K562 (cell line): Measurements from ENCODE around the gene CNTD1. TPM values are rescaled to one million over a fixed set of nuclear protein-coding genes. Genes with fewer than 3 reads are reported as not detected.

Experiments used
- BDP1 ChIP-seq: IDR thresholded peaks from 3 replicates; pipeline ENCODE4 v1.6.1; 2011; ENCODE audit not compliant: insufficient read length, insufficient read depth
- CBX3 ChIP-seq, 2 experiments: IDR thresholded peaks; 1 replicate in 1 of 2; 2 replicates in 1 of 2; pipeline ENCODE4 v1.6.1; 2012; ENCODE audit warnings: inconsistent platforms in 2 of 2, low read length in 2 of 2, borderline replicate concordance in 1 of 2, control low read depth in 1 of 2
- HDAC6 ChIP-seq: IDR thresholded peaks from 2 replicates; pipeline ENCODE4 v1.6.1; 2012; ENCODE audit warnings: low read depth, mild to moderate bottlenecking, control low read depth, inconsistent platforms, low read length, moderate library complexity
- KAT2B ChIP-seq: IDR thresholded peaks from one replicate; pipeline ENCODE4 v1.6.1; 2012; ENCODE audit warnings: low read depth, mild to moderate bottlenecking, control low read depth, inconsistent platforms, low read length, moderate library complexity
- MBD2 ChIP-seq: sonication (generic); IDR thresholded peaks from 2 replicates; pipeline ENCODE4 v1.6.1; 2016; ENCODE audit warnings: low read depth, borderline replicate concordance
- MCM5 ChIP-seq: fragments of 450-650 bp; IDR thresholded peaks from 2 replicates; pipeline ENCODE4 v1.6.1; 2016; ENCODE audit warnings: low read depth
- MYNN ChIP-seq, 2 experiments: sonication (generic); formaldehyde crosslinking in 1 of 2; IDR thresholded peaks; 2 replicates each; pipeline versions ENCODE4 v1.5.0 to v1.6.1; 2016 to 2020; ENCODE audit warnings: antibody characterized with exemption in 1 of 2, missing genetic modification reagents in 1 of 2
- NEUROD1 ChIP-seq: fragments of 150-350 bp; IDR thresholded peaks from 2 replicates; pipeline ENCODE4 v1.6.1; 2014; ENCODE audit warnings: borderline replicate concordance, low read length, low read depth; ENCODE audit not compliant: partially characterized antibody
- NR1H2 ChIP-seq: sonication (generic); formaldehyde crosslinking; IDR thresholded peaks from 2 replicates; pipeline ENCODE4 v1.4.0; 2020; ENCODE audit warnings: mild to moderate bottlenecking, missing genetic modification reagents
- RBFOX2 ChIP-seq: fragments of 200-400 bp; formaldehyde crosslinking; IDR thresholded peaks from 2 replicates; pipeline ENCODE4 v1.6.1; 2017; ENCODE audit warnings: low read depth, mild to moderate bottlenecking, low read length, moderate library complexity
- RBM15 ChIP-seq: fragments of 200-400 bp; formaldehyde crosslinking; IDR thresholded peaks from 2 replicates; pipeline ENCODE4 v1.6.1; 2018; ENCODE audit warnings: mild to moderate bottlenecking, low read length, moderate library complexity; ENCODE audit not compliant: insufficient read depth
- SOX6 ChIP-seq: fragments of 450-650 bp; IDR thresholded peaks from 2 replicates; pipeline ENCODE4 v1.6.1; 2014; ENCODE audit warnings: mild to moderate bottlenecking
- SUPT5H ChIP-seq: fragments of 450-650 bp; IDR thresholded peaks from 2 replicates; pipeline ENCODE4 v1.6.1; 2016
- ZNF133 ChIP-seq: fragments of 250-450 bp; sonication (Bioruptor Pico); IDR thresholded peaks from 2 replicates; pipeline ENCODE4 v1.4.0; 2020; ENCODE audit warnings: mild to moderate bottlenecking
- ZNF274 ChIP-seq: IDR thresholded peaks from 2 replicates; pipeline ENCODE4 v1.6.1; 2011; ENCODE audit warnings: low read depth, mild to moderate bottlenecking, low read length, moderate library complexity, borderline replicate concordance
- ZNF354B ChIP-seq: fragments of 250-450 bp; sonication (Bioruptor Pico); IDR thresholded peaks from 2 replicates; pipeline ENCODE4 v1.4.0; 2020
- ZSCAN29 ChIP-seq: fragments of 450-650 bp; IDR thresholded peaks from 2 replicates; pipeline ENCODE4 v1.6.1; 2017
- polyA plus RNA-seq, 8 experiments: library from polyadenylated mRNA; depleted of rRNA in 4 of 8; stranded (reverse) in 5 of 8; unstranded in 3 of 8; fragments of >200 nt; fragmentation: Nextera tagmentation in 2 of 8; fragmentation: Illumina TruSeq in 1 of 8; extraction: Ambion mirVana in 2 of 8; extraction: Trizol in 1 of 8; gene quantifications; 2 replicates each; pipeline versions ENCODE4 v1.2.1 to v1.2.3, GENCODE V29; 2011 to 2014; ENCODE audit warnings: inconsistent platforms in 1 of 8, missing spikeins in 1 of 8
- total RNA-seq, 7 experiments: library from RNA; depleted of rRNA in 6 of 7; stranded (reverse); fragments of >200 nt in 6 of 7; fragmentation: Illumina TruSeq in 2 of 7; extraction: Trizol in 2 of 7; gene quantifications; 2 replicates each; pipeline versions ENCODE4 v1.2.1 to v1.2.3, GENCODE V29; 2011 to 2021; ENCODE audit warnings: low replicate concordance in 1 of 7
- TF ChIP-seq, protein P1 (sequence below): sonication (generic); formaldehyde crosslinking; IDR thresholded peaks from 2 replicates; pipeline ENCODE4 v1.8.1; 2023; ENCODE audit warnings: mild to moderate bottlenecking, missing genetic modification reagents
- TF ChIP-seq, protein P2 (sequence below): fragments of 250-450 bp; sonication (Bioruptor Pico); IDR thresholded peaks from 2 replicates; pipeline ENCODE4 v1.5.0; 2021; ENCODE audit warnings: mild to moderate bottlenecking, moderate library complexity
- TF ChIP-seq, protein P3 (sequence below): fragments of 450-650 bp; IDR thresholded peaks from 2 replicates; pipeline ENCODE4 v1.6.1; 2017; ENCODE audit warnings: antibody characterized with exemption
- TF ChIP-seq, protein P4 (sequence below): fragments of 450-650 bp; formaldehyde crosslinking; IDR thresholded peaks from 2 replicates; pipeline ENCODE4 v1.4.0; 2022; ENCODE audit warnings: missing genetic modification characterization

The CNTD1 gene
- total and polyA plus RNA-seq, 9 of the 15 experiments (the other 6 are each of a cell fraction or from before 2014, with no cell fraction given), result 0.12 to 0.86 (median 0.41) TPM; not detected in 1

DNA sequence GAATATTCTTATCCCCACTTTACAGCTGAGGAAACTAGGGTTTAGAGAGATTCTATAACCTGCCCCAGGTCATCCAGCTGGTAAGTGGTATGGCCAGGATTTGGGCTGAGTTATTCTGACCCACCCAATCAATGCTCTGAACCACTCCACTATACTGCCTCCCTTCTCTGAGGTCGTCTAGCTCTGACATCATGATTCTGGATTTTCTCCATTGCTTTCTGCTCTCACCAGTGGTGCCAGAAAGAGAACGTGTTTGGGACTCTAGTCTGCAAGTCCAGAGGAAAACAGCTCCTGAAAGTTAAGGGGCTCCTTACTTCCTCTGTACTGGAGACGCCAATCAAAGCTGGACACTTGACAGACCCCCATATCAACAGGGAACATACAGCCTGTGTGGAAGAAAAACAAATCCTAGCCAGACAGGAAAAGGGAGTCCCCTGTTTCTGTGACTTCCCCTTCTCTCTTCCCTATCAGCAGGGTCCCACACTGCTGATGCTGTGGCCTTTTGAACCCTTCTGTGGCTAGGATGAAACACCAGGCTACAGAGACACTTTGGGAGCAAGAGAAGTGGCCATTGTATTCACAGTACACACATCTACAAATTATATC lies 47.8 kb upstream of the CNTD1 start (continued):
- TF ChIP-seq, protein P1, sequence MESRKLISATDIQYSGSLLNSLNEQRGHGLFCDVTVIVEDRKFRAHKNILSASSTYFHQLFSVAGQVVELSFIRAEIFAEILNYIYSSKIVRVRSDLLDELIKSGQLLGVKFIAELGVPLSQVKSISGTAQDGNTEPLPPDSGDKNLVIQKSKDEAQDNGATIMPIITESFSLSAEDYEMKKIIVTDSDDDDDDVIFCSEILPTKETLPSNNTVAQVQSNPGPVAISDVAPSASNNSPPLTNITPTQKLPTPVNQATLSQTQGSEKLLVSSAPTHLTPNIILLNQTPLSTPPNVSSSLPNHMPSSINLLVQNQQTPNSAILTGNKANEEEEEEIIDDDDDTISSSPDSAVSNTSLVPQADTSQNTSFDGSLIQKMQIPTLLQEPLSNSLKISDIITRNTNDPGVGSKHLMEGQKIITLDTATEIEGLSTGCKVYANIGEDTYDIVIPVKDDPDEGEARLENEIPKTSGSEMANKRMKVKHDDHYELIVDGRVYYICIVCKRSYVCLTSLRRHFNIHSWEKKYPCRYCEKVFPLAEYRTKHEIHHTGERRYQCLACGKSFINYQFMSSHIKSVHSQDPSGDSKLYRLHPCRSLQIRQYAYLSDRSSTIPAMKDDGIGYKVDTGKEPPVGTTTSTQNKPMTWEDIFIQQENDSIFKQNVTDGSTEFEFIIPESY, result no peak
- TF ChIP-seq RBM15, result no peak
- no peak for TF ChIP-seq NEUROD1
- TF ChIP-seq SOX6, result peak; percentile 86
- TF ChIP-seq ZNF354B (CRISPR knock-in tag), result no peak
- TF ChIP-seq MCM5, result no peak
- TF ChIP-seq ZSCAN29, result no peak
- TF ChIP-seq MYNN (IDR thresholded peaks at IDR 0.05), result peak; percentile 73
- no peak for TF ChIP-seq MYNN (CRISPR knock-in tag; IDR thresholded peaks at IDR 0.05)
- no peak for TF ChIP-seq BDP1
- TF ChIP-seq ZNF133 (CRISPR knock-in tag), result no peak
- peak; percentile 56; the same call in 1 of the 2 replicates for TF ChIP-seq ZNF274
- no peak for TF ChIP-seq HDAC6
- peak in 1 of 2 experiments; percentile 34; a peak in 1 of 3 replicates for TF ChIP-seq CBX3 (IDR thresholded peaks at IDR 0.05; ENCODE audit: borderline replicate concordance in 1 of 2, low read length in 2 of 2)
- TF ChIP-seq, protein P2, sequence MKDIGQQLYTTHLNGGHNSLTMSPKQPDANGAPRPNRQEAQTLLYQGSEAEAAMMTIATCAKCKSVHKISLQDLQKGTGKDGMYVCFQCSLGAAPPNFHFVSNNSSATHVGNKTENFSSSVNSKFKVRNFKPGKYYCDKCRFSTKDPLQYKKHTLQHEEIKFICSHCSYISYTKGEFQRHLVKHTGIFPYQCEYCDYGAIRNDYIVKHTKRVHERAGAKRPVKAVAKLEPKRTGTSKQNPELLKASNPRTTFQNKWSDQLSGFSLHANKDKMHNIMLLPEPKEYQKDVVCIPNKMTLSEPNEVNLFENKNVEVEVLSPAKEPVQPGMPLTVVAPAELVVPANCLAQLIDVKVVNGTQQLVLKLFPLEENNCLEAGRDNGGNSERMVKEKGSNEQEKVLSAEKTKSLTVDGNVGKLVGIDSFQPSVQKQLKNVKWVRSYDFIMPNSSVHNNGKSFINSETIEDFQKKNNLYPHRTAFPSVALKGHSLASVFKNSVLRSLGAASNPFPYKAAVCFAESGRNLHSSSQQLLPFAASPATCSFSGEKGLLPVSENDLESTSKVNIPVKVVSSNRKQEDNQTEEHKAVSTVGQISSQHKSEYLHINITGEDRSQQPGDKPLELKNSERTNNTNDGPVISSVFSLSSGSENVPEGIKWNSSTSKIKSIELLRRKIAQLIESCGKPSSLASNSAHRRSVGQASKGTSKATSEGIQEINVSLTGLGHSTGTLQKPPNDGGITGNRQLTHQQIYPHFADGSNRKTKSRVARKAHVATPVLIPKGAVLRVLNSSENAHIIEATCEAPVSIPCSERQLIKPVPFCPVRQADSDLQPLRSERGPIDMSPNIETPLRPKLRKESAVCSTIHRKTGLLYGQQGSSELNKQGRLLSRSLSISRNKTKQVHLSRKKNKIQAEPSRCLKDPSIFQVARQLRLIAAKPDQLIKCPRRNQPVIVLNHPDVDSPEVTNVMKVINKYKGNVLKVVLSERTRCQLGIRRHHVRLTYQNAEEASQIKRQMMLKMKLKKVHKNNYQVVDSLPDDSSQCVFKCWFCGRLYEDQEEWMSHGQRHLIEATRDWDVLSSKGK (CRISPR knock-in tag), result no peak
- TF ChIP-seq NR1H2 (CRISPR knock-in tag), result no peak
- TF ChIP-seq, protein P3, sequence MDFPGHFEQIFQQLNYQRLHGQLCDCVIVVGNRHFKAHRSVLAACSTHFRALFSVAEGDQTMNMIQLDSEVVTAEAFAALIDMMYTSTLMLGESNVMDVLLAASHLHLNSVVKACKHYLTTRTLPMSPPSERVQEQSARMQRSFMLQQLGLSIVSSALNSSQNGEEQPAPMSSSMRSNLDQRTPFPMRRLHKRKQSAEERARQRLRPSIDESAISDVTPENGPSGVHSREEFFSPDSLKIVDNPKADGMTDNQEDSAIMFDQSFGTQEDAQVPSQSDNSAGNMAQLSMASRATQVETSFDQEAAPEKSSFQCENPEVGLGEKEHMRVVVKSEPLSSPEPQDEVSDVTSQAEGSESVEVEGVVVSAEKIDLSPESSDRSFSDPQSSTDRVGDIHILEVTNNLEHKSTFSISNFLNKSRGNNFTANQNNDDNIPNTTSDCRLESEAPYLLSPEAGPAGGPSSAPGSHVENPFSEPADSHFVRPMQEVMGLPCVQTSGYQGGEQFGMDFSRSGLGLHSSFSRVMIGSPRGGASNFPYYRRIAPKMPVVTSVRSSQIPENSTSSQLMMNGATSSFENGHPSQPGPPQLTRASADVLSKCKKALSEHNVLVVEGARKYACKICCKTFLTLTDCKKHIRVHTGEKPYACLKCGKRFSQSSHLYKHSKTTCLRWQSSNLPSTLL, result no peak
- TF ChIP-seq SUPT5H, result no peak
- no peak for TF ChIP-seq KAT2B
- TF ChIP-seq, protein P4, sequence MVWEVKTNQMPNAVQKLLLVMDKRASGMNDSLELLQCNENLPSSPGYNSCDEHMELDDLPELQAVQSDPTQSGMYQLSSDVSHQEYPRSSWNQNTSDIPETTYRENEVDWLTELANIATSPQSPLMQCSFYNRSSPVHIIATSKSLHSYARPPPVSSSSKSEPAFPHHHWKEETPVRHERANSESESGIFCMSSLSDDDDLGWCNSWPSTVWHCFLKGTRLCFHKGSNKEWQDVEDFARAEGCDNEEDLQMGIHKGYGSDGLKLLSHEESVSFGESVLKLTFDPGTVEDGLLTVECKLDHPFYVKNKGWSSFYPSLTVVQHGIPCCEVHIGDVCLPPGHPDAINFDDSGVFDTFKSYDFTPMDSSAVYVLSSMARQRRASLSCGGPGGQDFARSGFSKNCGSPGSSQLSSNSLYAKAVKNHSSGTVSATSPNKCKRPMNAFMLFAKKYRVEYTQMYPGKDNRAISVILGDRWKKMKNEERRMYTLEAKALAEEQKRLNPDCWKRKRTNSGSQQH (CRISPR knock-in tag), result 0 out of 2 replicates have a peak, but pooled peaks have one; percentile 18
- TF ChIP-seq RBFOX2, result no peak
- TF ChIP-seq MBD2, result peak; percentile 79
